OCI-LY3 (cell line): ENCODE data around the gene AGPAT3.

Source experiments
- H2AFZ ChIP-seq: fragments of 200-600, 300-600 bp; shearing (Covaris generic); 2 replicates; pipeline ENCODE4 v1.6.0; 2014; ENCODE audit warnings: antibody characterized with exemption, low read depth, low read length
- H3K27ac ChIP-seq: fragments of 200-600, 300-600 bp; sonication (generic); 2 replicates; pipeline ENCODE4 v1.5.1; 2014; ENCODE audit warnings: mild to moderate bottlenecking, low read length, moderate library complexity, mixed read lengths
- H3K27me3 ChIP-seq: fragments of 200-600, 300-600 bp; sonication (generic); 2 replicates; pipeline ENCODE4 v1.6.1; 2014; ENCODE audit warnings: low read depth, low read length, mixed read lengths
- H3K36me3 ChIP-seq: fragments of 200-600, 300-600 bp; sonication (generic); replicated peaks from 2 replicates; pipeline ENCODE3; 2014; ENCODE audit warnings: low read depth, low read length, mixed read lengths
- H3K4me1 ChIP-seq: fragments of 300-600, 200-600 bp; sonication (generic); 2 replicates; pipeline ENCODE4 v1.6.1; 2014; ENCODE audit warnings: low read length, mixed read lengths
- H3K4me2 ChIP-seq: fragments of 200-600, 300-600 bp; sonication (generic); 2 replicates; pipeline ENCODE4 v1.6.1; 2014; ENCODE audit warnings: low read length, mixed read lengths
- H3K4me3 ChIP-seq: fragments of 300-600, 200-600 bp; sonication (generic); 2 replicates; pipeline ENCODE4 v1.5.1; 2014; ENCODE audit warnings: antibody characterized with exemption, mild to moderate bottlenecking, low read length, moderate library complexity
- H3K79me2 ChIP-seq: fragments of 300-600, 200-600 bp; shearing (Covaris generic); 2 replicates; pipeline ENCODE4 v1.6.1; 2014; ENCODE audit warnings: mild to moderate bottlenecking, low read length, mixed read lengths
- H3K9ac ChIP-seq: fragments of 300-600, 200-600 bp; shearing (Covaris generic); 2 replicates; pipeline ENCODE4 v1.6.0; 2014; ENCODE audit warnings: mild to moderate bottlenecking, low read length, moderate library complexity
- H3K9me3 ChIP-seq: fragments of 200-600, 300-600 bp; shearing (Covaris generic); 2 replicates; pipeline ENCODE4 v1.6.1; 2014; ENCODE audit warnings: low read length, mixed read lengths; ENCODE audit not compliant: insufficient read depth
- H4K20me1 ChIP-seq: fragments of 200-600, 300-600 bp; sonication (generic); 2 replicates; pipeline ENCODE4 v1.6.1; 2016; ENCODE audit warnings: low read length, mixed read lengths; ENCODE audit not compliant: insufficient read depth
- CTCF ChIP-seq: fragments of 200-600, 300-600 bp; sonication (generic); IDR thresholded peaks from 2 replicates; pipeline ENCODE4 v1.5.1; 2014; ENCODE audit warnings: antibody characterized with exemption, low read length, low read depth
- EZH2phosphoT487 ChIP-seq: fragments of 200-600 bp; shearing (Covaris generic); IDR thresholded peaks from 2 replicates; pipeline ENCODE4 v1.6.1; 2018; ENCODE audit warnings: antibody characterized with exemption, mixed run types, low read depth

Gene AGPAT3

GRCh38 chr21:43882952-43883545, 18.0 kb downstream of the AGPAT3 start:
- no peaks in the 10 kb centered on the region for H3K9me3 ChIP-seq
- no peak for TF ChIP-seq EZH2phosphoT487
- TF ChIP-seq CTCF: no peak
- H3K27me3 ChIP-seq: no peaks in the 10 kb centered on the region
- peaks cover 77% of the 10 kb centered on the region for H4K20me1 ChIP-seq
- H3K79me2 ChIP-seq: peaks cover 97% of the 10 kb centered on the region
- H3K4me2 ChIP-seq: no peak overlapping the region
- H3K27ac ChIP-seq: no peak overlapping the region
- peaks cover 9% of the 10 kb centered on the region for H3K36me3 ChIP-seq
- H3K4me1 ChIP-seq: no peaks in the 10 kb centered on the region
- no peak overlapping the region for H3K9ac ChIP-seq
- H3K4me3 ChIP-seq: no peak overlapping the region
- no peak overlapping the region for H2AFZ ChIP-seq

- Histone ChIP-seq H2AFZ (no peak overlapping the region), H3K4me2 (no peak overlapping the region), H3K9me3 (no peaks in the 10 kb centered on the region), H3K27ac (no peak overlapping the region), H3K9ac (no peak overlapping the region), H4K20me1 (peaks cover 75% of the 10 kb centered on the region), H3K79me2 (peaks cover 97% of the 10 kb centered on the region), H3K4me1 (no peaks in the 10 kb centered on the region), H3K36me3 (peaks cover 6% of the 10 kb centered on the region), H3K4me3 (no peak overlapping the region), H3K27me3 (no peaks in the 10 kb centered on the region)
- no peak for TF ChIP-seq CTCF
- TF ChIP-seq EZH2phosphoT487: no peak
These were observed 19.2 kb downstream of the AGPAT3 start for GRCh38 chr21:43884012-43884860.

- peaks cover 97% of the 10 kb centered on the region for H3K79me2 ChIP-seq
- H2AFZ ChIP-seq: no peak overlapping the region
- H3K27me3 ChIP-seq: no peaks in the 10 kb centered on the region
- H3K4me3 ChIP-seq: no peak overlapping the region
- no peak overlapping the region for H3K27ac ChIP-seq
- peaks cover 5% of the 10 kb centered on the region for H3K36me3 ChIP-seq
- H3K4me1 ChIP-seq: no peaks in the 10 kb centered on the region
- no peaks in the 10 kb centered on the region for H3K9me3 ChIP-seq
- no peak overlapping the region for H3K4me2 ChIP-seq
- H3K9ac ChIP-seq: no peak overlapping the region
- TF ChIP-seq EZH2phosphoT487: no peak
- no peak for TF ChIP-seq CTCF
- peaks cover 74% of the 10 kb centered on the region for H4K20me1 ChIP-seq
These were observed 19.9 kb downstream of the AGPAT3 start for GRCh38 chr21:43884861-43885417.

- Histone ChIP-seq H3K4me3 (no peak overlapping the region), H3K27ac (no peak overlapping the region), H4K20me1 (peaks cover 70% of the 10 kb centered on the region), H3K79me2 (peaks cover 95% of the 10 kb centered on the region), H3K36me3 (peaks cover 8% of the 10 kb centered on the region), H3K27me3 (no peaks in the 10 kb centered on the region), H3K4me1 (no peaks in the 10 kb centered on the region), H3K9ac (no peak overlapping the region), H3K9me3 (no peaks in the 10 kb centered on the region), H3K4me2 (no peak overlapping the region), H2AFZ (no peak overlapping the region)
- TF ChIP-seq EZH2phosphoT487 (no peak), CTCF (no peak)
These were observed 20.7 kb downstream of the AGPAT3 start for GRCh38 chr21:43885721-43886120.
